CD4-positive, CD25-positive, alpha-beta regulatory T cell (primary cell): ENCODE results near the gene CDCA3. TPM values are rescaled to one million over a fixed set of nuclear protein-coding genes. Genes with fewer than 3 reads are reported as not detected.

Experiments
- ATAC-seq, 2 donors: fragments of 150-1000 bp; cut with Tn5 transposase; one replicate each; pipeline ENCODE4 v1.10.0; 2021; ENCODE audit warnings: low read depth in 2 of 2, moderate number of reproducible peaks in 2 of 2, moderate library complexity in 1 of 2
- DNase-seq, 3 donors: peaks; one replicate each; pipeline versions ENCODE4 v3.0.0 to v3.0.0-alpha.2; 2012 to 2022; ENCODE audit warnings: mixed read lengths in 1 of 3
- H3K27ac ChIP-seq: one replicate; pipeline ENCODE4 v1.7.0; 2013; ENCODE audit warnings: mild to moderate bottlenecking, low read length; ENCODE audit not compliant: insufficient read depth, poor library complexity, severe bottlenecking
- H3K27me3 ChIP-seq: one replicate; pipeline ENCODE4 v1.7.0; 2013; ENCODE audit warnings: low read length; ENCODE audit not compliant: control insufficient read depth, insufficient read depth
- H3K36me3 ChIP-seq: one replicate; pipeline ENCODE4 v1.7.0; 2013; ENCODE audit warnings: mild to moderate bottlenecking, low read length, moderate library complexity; ENCODE audit not compliant: control insufficient read depth, insufficient read depth
- H3K4me1 ChIP-seq: 2 replicates; pipeline ENCODE4 v1.7.0; 2013; ENCODE audit warnings: mild to moderate bottlenecking, low read length; ENCODE audit not compliant: insufficient read depth, control insufficient read depth, poor library complexity, severe bottlenecking
- H3K4me3 ChIP-seq: one replicate; pipeline ENCODE4 v1.7.0; 2013; ENCODE audit warnings: low read depth, mild to moderate bottlenecking, low read length, moderate library complexity
- H3K9me3 ChIP-seq, 2 experiments: 1 replicate in 1 of 2; 2 replicates in 1 of 2; pipeline ENCODE4 v1.7.0; 2013; ENCODE audit warnings: low read length in 2 of 2, mild to moderate bottlenecking in 1 of 2, moderate library complexity in 1 of 2; ENCODE audit not compliant: control insufficient read depth in 2 of 2
- H3K27ac Mint-ChIP-seq, 3 donors: one replicate each; pipeline ENCODE4 v1.8.0; 2020 to 2022; ENCODE audit warnings: mild to moderate bottlenecking in 3 of 3, mixed read lengths in 3 of 3, moderate library complexity in 2 of 3
- H3K27me3 Mint-ChIP-seq: one replicate; pipeline ENCODE4 v1.8.0; 2022; ENCODE audit warnings: mild to moderate bottlenecking, mixed read lengths
- H3K36me3 Mint-ChIP-seq: one replicate; pipeline ENCODE4 v1.8.0; 2020; ENCODE audit warnings: mixed read lengths
- H3K4me1 Mint-ChIP-seq, 4 donors: one replicate each; pipeline ENCODE4 v1.8.0; 2020 to 2022; ENCODE audit warnings: mixed read lengths in 4 of 4, mild to moderate bottlenecking in 1 of 4
- H3K4me3 Mint-ChIP-seq, 4 donors: one replicate each; pipeline ENCODE4 v1.8.0; 2020 to 2022; ENCODE audit warnings: mild to moderate bottlenecking in 4 of 4, mixed read lengths in 4 of 4, moderate library complexity in 3 of 4
- H3K9me3 Mint-ChIP-seq, 7 donors: one replicate each; pipeline ENCODE4 v1.8.0; 2020 to 2022; ENCODE audit warnings: mixed read lengths in 7 of 7, mild to moderate bottlenecking in 3 of 7, moderate library complexity in 2 of 7
- polyA plus RNA-seq, 4 donors: library from polyadenylated mRNA; unstranded; fragments of 300-500 nt; fragmentation: Illumina TruSeq; gene quantifications; one replicate each; pipeline ENCODE4 v1.2.3, GENCODE V29; 2021
- total RNA-seq: library from RNA; stranded (reverse); gene quantifications from one replicate; pipeline ENCODE4 v1.2.3, GENCODE V29; 2022

Gene CDCA3
- total and polyA plus RNA-seq, 5 donors from 2014 or later: 1.7 to 4.0 (median 1.9) TPM

DNA sequence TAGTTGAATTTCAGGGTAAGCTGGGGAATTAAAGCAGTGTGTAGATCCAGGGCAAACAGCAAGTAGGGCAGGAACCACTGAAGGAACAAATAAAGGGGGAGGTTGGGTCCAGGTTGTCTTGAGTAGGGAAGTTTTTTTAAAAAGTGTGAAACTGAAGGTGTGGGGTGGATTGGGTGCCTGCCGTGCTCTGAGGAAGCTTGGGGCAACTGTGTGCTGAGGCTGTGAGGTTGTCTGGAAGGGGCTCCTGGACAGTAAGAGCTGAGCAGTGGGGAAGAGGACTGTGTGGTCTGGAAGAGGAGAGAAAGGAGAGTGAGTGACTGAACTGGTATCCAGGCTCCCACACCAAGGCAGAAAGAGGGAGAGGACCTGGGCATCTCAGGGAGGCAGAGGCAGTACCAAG lies 40.3 kb downstream of the CDCA3 start:
- Mint-ChIP-seq H3K4me1 (peaks cover 9 to 24% (median 15%) of the 10 kb centered on the region in 4 donors), H3K4me3 (no peak overlapping the region), H3K9me3 (no peaks in the 10 kb centered on the region), H3K36me3 (peaks cover 41% of the 10 kb centered on the region), H3K27me3 (no peaks in the 10 kb centered on the region), H3K27ac (peak overlapping the region; percentile 72 to 95 (median 84))
- Histone ChIP-seq H3K36me3 (peaks cover 42% of the 10 kb centered on the region), H3K27ac (peak overlapping the region; percentile 38), H3K4me3 (no peak overlapping the region), H3K9me3 (no peaks in the 10 kb centered on the region), H3K27me3 (no peaks in the 10 kb centered on the region), H3K4me1 (no peaks in the 10 kb centered on the region)
- DNase-seq: no peak
- ATAC-seq: no peak

DNA sequence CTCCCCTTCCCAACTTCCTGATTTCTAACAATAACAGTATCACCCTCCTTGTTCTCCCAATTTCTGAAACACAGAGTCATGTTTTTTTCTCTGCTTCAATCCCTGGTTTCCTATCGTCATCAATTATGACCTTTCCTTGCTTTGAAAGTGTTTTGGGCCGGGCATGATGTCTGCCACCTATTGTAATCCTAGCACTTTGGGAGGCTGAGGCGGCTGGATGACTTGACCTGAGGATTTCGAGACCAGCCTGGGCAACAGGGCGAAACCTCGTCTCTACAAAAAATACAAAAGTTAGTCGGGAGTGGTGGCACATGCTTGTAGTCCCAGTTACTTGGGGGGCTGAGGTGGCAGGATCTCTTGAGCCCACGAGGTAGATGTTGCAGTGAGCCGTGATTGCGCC lies 42.0 kb downstream of the CDCA3 start:
- DNase-seq (no peak), ATAC-seq (no peak)
- no peaks in the 10 kb centered on the region for H3K9me3 Mint-ChIP-seq
- Histone ChIP-seq H3K9me3 (no peaks in the 10 kb centered on the region), H3K4me1 (no peaks in the 10 kb centered on the region), H3K27ac (no peak overlapping the region), H3K4me3 (no peak overlapping the region), H3K27me3 (no peaks in the 10 kb centered on the region), H3K36me3 (peaks cover 38% of the 10 kb centered on the region)
- H3K4me3 Mint-ChIP-seq: no peak overlapping the region
- peaks cover 34% of the 10 kb centered on the region for H3K36me3 Mint-ChIP-seq
- H3K27me3 Mint-ChIP-seq: no peaks in the 10 kb centered on the region
- H3K27ac Mint-ChIP-seq: peak overlapping the region in 2 of 3 donors; percentile 62 to 81
- peaks cover 11 to 24% (median 19%) of the 10 kb centered on the region in 4 donors for H3K4me1 Mint-ChIP-seq

DNA sequence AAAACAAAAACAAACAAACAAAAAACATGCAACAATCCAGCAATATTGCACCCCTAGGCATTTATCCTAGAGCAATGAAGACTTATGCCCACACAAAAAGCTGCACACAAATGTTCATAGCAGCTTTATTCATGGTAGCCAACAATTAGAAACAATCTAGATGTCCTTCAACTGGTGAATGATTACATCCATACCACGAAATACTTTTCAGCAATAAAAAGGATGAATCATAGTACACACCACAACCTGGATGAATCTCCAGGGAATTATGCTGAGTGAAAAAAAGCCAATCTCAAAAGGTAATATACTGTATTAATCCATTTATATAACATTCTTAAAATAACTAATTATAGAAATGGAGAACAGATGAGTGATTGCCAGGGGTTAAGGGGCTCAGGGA lies 43.9 kb downstream of the CDCA3 start:
- Mint-ChIP-seq H3K9me3 (no peaks in the 10 kb centered on the region), H3K27me3 (no peaks in the 10 kb centered on the region), H3K4me3 (no peak overlapping the region), H3K4me1 (peaks cover 11 to 26% (median 20%) of the 10 kb centered on the region in 4 donors), H3K27ac (no peak overlapping the region), H3K36me3 (peaks cover 34% of the 10 kb centered on the region)
- DNase-seq: no peak
- Histone ChIP-seq H3K27me3 (no peaks in the 10 kb centered on the region), H3K27ac (no peak overlapping the region), H3K9me3 (no peaks in the 10 kb centered on the region), H3K4me1 (no peaks in the 10 kb centered on the region), H3K4me3 (no peak overlapping the region), H3K36me3 (peaks cover 48% of the 10 kb centered on the region)
- no peak for ATAC-seq

DNA sequence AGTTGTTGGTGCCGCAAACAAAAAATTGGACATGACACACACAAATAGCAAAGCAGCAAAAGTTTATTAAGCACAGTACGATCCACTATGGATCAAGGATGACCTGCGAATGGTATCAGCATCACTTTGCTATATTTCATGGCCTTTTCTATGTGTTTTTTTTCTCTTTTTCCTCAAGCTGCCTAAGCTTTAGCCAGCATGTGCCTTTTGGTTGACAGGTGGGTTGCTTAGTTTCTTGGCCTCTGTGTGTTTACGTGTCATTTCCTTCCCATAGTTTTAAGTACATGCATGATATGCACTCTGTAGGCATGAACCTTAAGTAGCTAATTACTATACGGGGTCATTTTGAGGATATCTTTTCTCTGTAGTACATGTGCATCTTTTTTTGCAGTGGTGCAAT lies 51.9 kb downstream of the CDCA3 start:
- ATAC-seq (no peak), DNase-seq (no peak)
- H3K4me1 Mint-ChIP-seq: peaks cover 16 to 57% (median 39%) of the 10 kb centered on the region in 4 donors
- H3K27me3 Mint-ChIP-seq: no peaks in the 10 kb centered on the region
- no peaks in the 10 kb centered on the region for H3K9me3 Mint-ChIP-seq
- H3K36me3 Mint-ChIP-seq: peaks cover 54% of the 10 kb centered on the region
- H3K4me3 ChIP-seq: no peak overlapping the region
- no peak overlapping the region for H3K27ac ChIP-seq
- peaks cover 76% of the 10 kb centered on the region for H3K36me3 ChIP-seq
- peak overlapping the region in 1 of 4 donors; percentile 24 for H3K4me3 Mint-ChIP-seq
- no peaks in the 10 kb centered on the region for H3K27me3 ChIP-seq
- H3K4me1 ChIP-seq: peaks cover 9% of the 10 kb centered on the region
- peak overlapping the region in 2 of 3 donors; percentile 48 to 74 for H3K27ac Mint-ChIP-seq
- no peaks in the 10 kb centered on the region for H3K9me3 ChIP-seq

Other genes starting within 250 kb of the CDCA3 start
- 474 TPM for gene CHD4, start 243.9 kb downstream of the CDCA3 start, total RNA-seq
- gene CHD4, start 243.9 kb downstream of the CDCA3 start, polyA plus RNA-seq: 10 to 100 TPM; 32.2 to 43.4 (median 38.8) TPM
- gene LPAR5, start 215.3 kb downstream of the CDCA3 start, total RNA-seq: 7.0 TPM
- gene LPAR5, start 215.3 kb downstream of the CDCA3 start, polyA plus RNA-seq: 10 to 100 TPM in 1 of 4 donors, 1 to 10 TPM in 3; 6.6 to 17.3 (median 8.6) TPM
- 13.7 TPM for gene ACRBP, start 203.9 kb downstream of the CDCA3 start, total RNA-seq
- under 1 TPM in 1 of 4 donors, not detected in 3; 0.41 TPM for gene ACRBP, start 203.9 kb downstream of the CDCA3 start, polyA plus RNA-seq
- 34.6 TPM for gene ING4, start 188.2 kb downstream of the CDCA3 start, total RNA-seq
- gene ING4, start 188.2 kb downstream of the CDCA3 start, polyA plus RNA-seq: 10 to 100 TPM; 70.5 to 90.6 (median 82.4) TPM
- gene ZNF384, start 161.9 kb downstream of the CDCA3 start, total RNA-seq: 68.3 TPM
- gene ZNF384, start 161.9 kb downstream of the CDCA3 start, polyA plus RNA-seq: 10 to 100 TPM; 13.4 to 25.3 (median 19.6) TPM
- not detected for gene PIANP, start 150.5 kb downstream of the CDCA3 start, total RNA-seq
- gene PIANP, start 150.5 kb downstream of the CDCA3 start, polyA plus RNA-seq: under 1 TPM in 1 of 4 donors, not detected in 3; 0.13 TPM
- gene COPS7A, start 127.2 kb downstream of the CDCA3 start, total RNA-seq: 20.7 TPM
- 10 to 100 TPM; 37.8 to 48.4 (median 42.6) TPM for gene COPS7A, start 127.2 kb downstream of the CDCA3 start, polyA plus RNA-seq
- 101 TPM for gene MLF2, start 98.1 kb downstream of the CDCA3 start, total RNA-seq
- 100 to 1,000 TPM; 104 to 124 (median 114) TPM for gene MLF2, start 98.1 kb downstream of the CDCA3 start, polyA plus RNA-seq
- gene PTMS, start 84.9 kb downstream of the CDCA3 start, total RNA-seq: 15.0 TPM
- gene PTMS, start 84.9 kb downstream of the CDCA3 start, polyA plus RNA-seq: 1 to 10 TPM; 1.3 to 3.9 (median 2.5) TPM
- 8.2 TPM for gene LAG3, start 78.8 kb downstream of the CDCA3 start, total RNA-seq
- 10 to 100 TPM in 2 of 4 donors, 1 to 10 TPM in 2; 6.3 to 12.6 (median 11.0) TPM for gene LAG3, start 78.8 kb downstream of the CDCA3 start, polyA plus RNA-seq
- gene CD4, start 61.8 kb downstream of the CDCA3 start, total RNA-seq: 224 TPM
- 100 to 1,000 TPM; 312 to 330 (median 324) TPM for gene CD4, start 61.8 kb downstream of the CDCA3 start, polyA plus RNA-seq
- gene GPR162, start 29.5 kb downstream of the CDCA3 start, total RNA-seq: not detected
- not detected for gene GPR162, start 29.5 kb downstream of the CDCA3 start, polyA plus RNA-seq
- 1.4 TPM for gene P3H3, start 22.9 kb downstream of the CDCA3 start, total RNA-seq
- 1 to 10 TPM in 1 of 4 donors, under 1 TPM in 2, not detected in 1; 0.64 to 1.2 (median 1.00) TPM for gene P3H3, start 22.9 kb downstream of the CDCA3 start, polyA plus RNA-seq
- not detected for gene GNB3, start 10.4 kb downstream of the CDCA3 start, total RNA-seq
- gene GNB3, start 10.4 kb downstream of the CDCA3 start, polyA plus RNA-seq: not detected
- gene USP5, start 864 bp upstream of the CDCA3 start, total RNA-seq: 63.5 TPM
- 10 to 100 TPM; 44.4 to 57.0 (median 48.4) TPM for gene USP5, start 864 bp upstream of the CDCA3 start, polyA plus RNA-seq
- 153 TPM for gene TPI1, start 16.2 kb upstream of the CDCA3 start, total RNA-seq
- 100 to 1,000 TPM; 493 to 633 (median 527) TPM for gene TPI1, start 16.2 kb upstream of the CDCA3 start, polyA plus RNA-seq
- 8.2 TPM for gene SPSB2, start 22.0 kb upstream of the CDCA3 start, total RNA-seq
- gene SPSB2, start 22.0 kb upstream of the CDCA3 start, polyA plus RNA-seq: 10 to 100 TPM in 3 of 4 donors, 1 to 10 TPM in 1; 8.0 to 19.2 (median 13.2) TPM
- gene LRRC23, start 53.5 kb upstream of the CDCA3 start, total RNA-seq: 6.6 TPM
- gene LRRC23, start 53.5 kb upstream of the CDCA3 start, polyA plus RNA-seq: 1 to 10 TPM; 2.2 to 5.1 (median 4.5) TPM
- 88.2 TPM for gene ENO2, start 63.3 kb upstream of the CDCA3 start, total RNA-seq
- gene ENO2, start 63.3 kb upstream of the CDCA3 start, polyA plus RNA-seq: 10 to 100 TPM; 18.1 to 24.8 (median 22.7) TPM
- gene ATN1, start 76.7 kb upstream of the CDCA3 start, total RNA-seq: 27.5 TPM
- under 1 TPM; 0.17 to 0.82 (median 0.53) TPM for gene ATN1, start 76.7 kb upstream of the CDCA3 start, polyA plus RNA-seq
- gene RNU7-1, start 92.5 kb upstream of the CDCA3 start, total RNA-seq: not detected
- gene RNU7-1, start 92.5 kb upstream of the CDCA3 start, polyA plus RNA-seq: not detected
- 186 TPM for gene C12orf57, start 92.7 kb upstream of the CDCA3 start, total RNA-seq
- gene C12orf57, start 92.7 kb upstream of the CDCA3 start, polyA plus RNA-seq: 100 to 1,000 TPM; 310 to 410 (median 340) TPM
- gene PTPN6, start 100.1 kb upstream of the CDCA3 start, total RNA-seq: 174 TPM
- 100 to 1,000 TPM; 261 to 321 (median 291) TPM for gene PTPN6, start 100.1 kb upstream of the CDCA3 start, polyA plus RNA-seq
- gene PHB2, start 119.4 kb upstream of the CDCA3 start, total RNA-seq: 134 TPM
- 100 to 1,000 TPM; 118 to 134 (median 125) TPM for gene PHB2, start 119.4 kb upstream of the CDCA3 start, polyA plus RNA-seq
- gene EMG1, start 119.6 kb upstream of the CDCA3 start, total RNA-seq: 44.1 TPM
- 10 to 100 TPM; 71.8 to 89.4 (median 79.4) TPM for gene EMG1, start 119.6 kb upstream of the CDCA3 start, polyA plus RNA-seq
- gene LPCAT3, start 167.2 kb upstream of the CDCA3 start, total RNA-seq: 28.3 TPM
- gene LPCAT3, start 167.2 kb upstream of the CDCA3 start, polyA plus RNA-seq: 10 to 100 TPM; 25.0 to 32.8 (median 30.9) TPM
- gene C1S, start 209.4 kb upstream of the CDCA3 start, total RNA-seq: 5.7 TPM
- gene C1S, start 209.4 kb upstream of the CDCA3 start, polyA plus RNA-seq: not detected
- gene C1R, start 241.2 kb upstream of the CDCA3 start, total RNA-seq: 4.6 TPM
- gene C1R, start 241.2 kb upstream of the CDCA3 start, polyA plus RNA-seq: 1 to 10 TPM; 1.4 to 3.2 (median 2.1) TPM